Esophagus muscularis mucosa (tissue), 4 donors: ENCODE data around the gene TEX35. TPM values are rescaled to one million over a fixed set of nuclear protein-coding genes. Genes with fewer than 3 reads are reported as not detected.

Experiments
- DNase-seq: peaks from one replicate; pipeline ENCODE4 v3.0.0-alpha.2; 2017; ENCODE audit errors: extremely low spot score
- H3K27ac ChIP-seq, 4 donors: fragments of 200-600 bp; sonication (generic); replicated peaks in 1 of 4; 1 replicate in 3 of 4; 2 replicates in 1 of 4; pipeline ENCODE4 v1.5.1; 2016 to 2019; ENCODE audit warnings: mild to moderate bottlenecking in 1 of 4
- H3K27me3 ChIP-seq, 4 donors: fragments of 200-600 bp; sonication (generic); one replicate each; pipeline versions ENCODE4 v1.5.1 to v1.6.0; 2016 to 2019
- H3K36me3 ChIP-seq, 4 donors: fragments of 200-600 bp; sonication (generic); one replicate each; pipeline ENCODE4 v1.5.1; 2016 to 2019
- H3K4me1 ChIP-seq, 4 donors: fragments of 200-600 bp; sonication (generic); one replicate each; pipeline ENCODE4 v1.5.1; 2016 to 2019
- H3K4me3 ChIP-seq, 4 donors: fragments of 200-600 bp; sonication (generic); 1 replicate in 2 of 4; 2 replicates in 2 of 4; pipeline ENCODE4 v1.5.1; 2016 to 2019; ENCODE audit warnings: mild to moderate bottlenecking in 4 of 4, moderate library complexity in 1 of 4
- H3K9me3 ChIP-seq, 4 donors: fragments of 200-600 bp; sonication (generic); 1 replicate in 3 of 4; 2 replicates in 1 of 4; pipeline ENCODE4 v1.5.1; 2016 to 2019
- CTCF ChIP-seq, 3 experiments: fragments of 200-600 bp in 2 of 3; fragments of 450-650 bp in 1 of 3; sonication (generic) in 2 of 3; IDR thresholded peaks; one replicate each; pipeline ENCODE4 v1.5.1; 2017 to 2019; ENCODE audit warnings: antibody characterized with exemption in 3 of 3, mild to moderate bottlenecking in 2 of 3, moderate library complexity in 1 of 3
- EP300 ChIP-seq: sonication (generic); formaldehyde crosslinking; IDR thresholded peaks from one replicate; pipeline ENCODE4 v1.6.1; 2017; ENCODE audit warnings: antibody characterized with exemption
- POLR2A ChIP-seq: fragments of 450-650 bp; IDR thresholded peaks from one replicate; pipeline ENCODE4 v1.6.1; 2017; ENCODE audit warnings: antibody characterized with exemption, moderate library complexity, mild to moderate bottlenecking, low read depth
- POLR2AphosphoS5 ChIP-seq, 2 donors: sonication (generic); formaldehyde crosslinking; IDR thresholded peaks; one replicate each; pipeline ENCODE4 v1.6.1; 2017; ENCODE audit warnings: antibody characterized with exemption in 2 of 2
- WGBS: methylation state at CpG from one replicate; pipeline ENCODE4 v1.1.5; 2018; 5-methylcytosine and 5-hydroxymethylcytosine counted together
- intact Hi-C: fragments of 100-400 bp; cut with DNase I; formaldehyde crosslinking; loops from one replicate; pipeline ENCODE4 v1.15.1; 2023
- total RNA-seq, 4 donors: library from RNA; depleted of rRNA; stranded (reverse); fragments of >200 nt; gene quantifications; one replicate each; pipeline versions ENCODE4 v1.1.0 to v1.2.1, GENCODE V29; 2016

Gene TEX35
- total RNA-seq, 4 donors from 2014 or later = not detected

- no peak for TF ChIP-seq CTCF (IDR thresholded peaks at IDR 0.05)
- no peak for TF ChIP-seq POLR2A
- TF ChIP-seq POLR2AphosphoS5 (IDR thresholded peaks at IDR 0.05) = no peak
- no peak for TF ChIP-seq EP300
- no peaks in the 10 kb centered on the region for H3K9me3 ChIP-seq
- DNase-seq = no peak
- no peak overlapping the region for H3K27ac ChIP-seq
- 93% methylated on average over 5 of the region's 5 CpGs for WGBS
- H3K4me3 ChIP-seq = no peak overlapping the region
- intact Hi-C loops = no loop called here
- peaks cover 0 to 10% (median 0%) of the 10 kb centered on the region in 4 donors for H3K36me3 ChIP-seq
- peaks cover 0 to 18% (median 0%) of the 10 kb centered on the region in 4 donors for H3K27me3 ChIP-seq
- peaks cover 5 to 20% (median 18%) of the 10 kb centered on the region in 4 donors for H3K4me1 ChIP-seq
Measured at GRCh38 chr1:178483251-178483957, 29.5 kb upstream of the TEX35 start.

GRCh38 chr1:178484698-178485225 is 28.1 kb upstream of the TEX35 start:
- no peak for DNase-seq
- Histone ChIP-seq H3K4me1 (peaks cover 5 to 20% (median 18%) of the 10 kb centered on the region in 4 donors), H3K4me3 (no peak overlapping the region), H3K27me3 (peaks cover 0 to 19% (median 0%) of the 10 kb centered on the region in 4 donors), H3K36me3 (peaks cover 0 to 10% (median 0%) of the 10 kb centered on the region in 4 donors), H3K27ac (no peak overlapping the region), H3K9me3 (no peaks in the 10 kb centered on the region)
- WGBS = 64% methylated on average over 3 of the region's 3 CpGs
- TF ChIP-seq POLR2A (no peak), CTCF (IDR thresholded peaks at IDR 0.05) (no peak), EP300 (no peak), POLR2AphosphoS5 (IDR thresholded peaks at IDR 0.05) (no peak)
- intact Hi-C loops = no loop called here

- Histone ChIP-seq H3K4me1 (peaks cover 5 to 20% (median 18%) of the 10 kb centered on the region in 4 donors), H3K4me3 (no peak overlapping the region), H3K36me3 (peaks cover 0 to 3% (median 0%) of the 10 kb centered on the region in 4 donors), H3K27me3 (peaks cover 0 to 19% (median 0%) of the 10 kb centered on the region in 4 donors), H3K27ac (no peak overlapping the region), H3K9me3 (no peaks in the 10 kb centered on the region)
- WGBS = 51% methylated on average over 3 of the region's 3 CpGs
- intact Hi-C loops = no loop called here
- peak; percentile 42 for DNase-seq
- TF ChIP-seq POLR2AphosphoS5 (IDR thresholded peaks at IDR 0.05) = no peak
- no peak for TF ChIP-seq CTCF (IDR thresholded peaks at IDR 0.05)
- no peak for TF ChIP-seq EP300
- no peak for TF ChIP-seq POLR2A
Measured at GRCh38 chr1:178485541-178485981, 27.3 kb upstream of the TEX35 start.

- intact Hi-C loops = no loop called here
- no peaks in the 10 kb centered on the region for H3K9me3 ChIP-seq
- H3K4me3 ChIP-seq = peak overlapping the region; percentile 39 to 46 (median 42)
- H3K4me1 ChIP-seq = peaks cover 5 to 20% (median 18%) of the 10 kb centered on the region in 4 donors
- TF ChIP-seq POLR2A (no peak), CTCF (IDR thresholded peaks at IDR 0.05) (no peak), EP300 (no peak), POLR2AphosphoS5 (IDR thresholded peaks at IDR 0.05) (no peak)
- WGBS = 71% methylated on average over 10 of the region's 54 CpGs
- peaks cover 0 to 19% (median 0%) of the 10 kb centered on the region in 4 donors for H3K27me3 ChIP-seq
- H3K27ac ChIP-seq = no peak overlapping the region
- H3K36me3 ChIP-seq = no peaks in the 10 kb centered on the region
- DNase-seq = no peak
Measured at GRCh38 chr1:178486100-178487069, 26.5 kb upstream of the TEX35 start.
